Osteocyte (in vitro differentiated cells): ENCODE measurements around the gene PTPRD. TPM values are rescaled to one million over a fixed set of nuclear protein-coding genes. Genes with fewer than 3 reads are reported as not detected.

Experiments
- DNase-seq: peaks from one replicate; pipeline ENCODE4 v3.0.0; 2021; ENCODE audit warnings: mixed read lengths; ENCODE audit not compliant: unreplicated experiment; ENCODE audit errors: extremely low spot score
- H3K27ac Mint-ChIP-seq: one replicate; pipeline ENCODE4 v1.8.0; 2021; ENCODE audit warnings: mild to moderate bottlenecking, mixed read lengths; ENCODE audit not compliant: unreplicated experiment
- H3K27me3 Mint-ChIP-seq: one replicate; pipeline ENCODE4 v1.8.0; 2021; ENCODE audit warnings: mixed read lengths; ENCODE audit not compliant: unreplicated experiment
- H3K36me3 Mint-ChIP-seq: one replicate; pipeline ENCODE4 v1.8.0; 2021; ENCODE audit warnings: mixed read lengths; ENCODE audit not compliant: unreplicated experiment
- H3K4me1 Mint-ChIP-seq: one replicate; pipeline ENCODE4 v1.8.0; 2021; ENCODE audit warnings: mixed read lengths; ENCODE audit not compliant: unreplicated experiment
- H3K4me3 Mint-ChIP-seq: one replicate; pipeline ENCODE4 v1.8.0; 2021; ENCODE audit warnings: mild to moderate bottlenecking, moderate library complexity, mixed read lengths; ENCODE audit not compliant: unreplicated experiment
- H3K9me3 Mint-ChIP-seq: one replicate; pipeline ENCODE4 v1.8.0; 2021; ENCODE audit warnings: mixed read lengths; ENCODE audit not compliant: unreplicated experiment
- CTCF ChIP-seq: fragments of 200-600 bp; sonication (generic); IDR thresholded peaks from 2 replicates; pipeline ENCODE4 v1.5.0; 2021; ENCODE audit warnings: antibody characterized with exemption, mild to moderate bottlenecking, moderate library complexity
- total RNA-seq: library from RNA; stranded (reverse); gene quantifications from 2 replicates; pipeline ENCODE4 v1.2.1, GENCODE V29; 2021

Gene PTPRD
- total RNA-seq, 1 donor from 2014 or later, result 5.4 TPM

- no peak for TF ChIP-seq CTCF
- Mint-ChIP-seq H3K36me3 (no peaks in the 10 kb centered on the region), H3K4me1 (no peaks in the 10 kb centered on the region), H3K27ac (no peak overlapping the region), H3K4me3 (no peak overlapping the region), H3K27me3 (peaks cover 9% of the 10 kb centered on the region), H3K9me3 (no peaks in the 10 kb centered on the region)
- DNase-seq, result no peak
These were observed 508.0 kb downstream of the PTPRD start for GRCh38 chr9:10104774-10105173.

GRCh38 chr9:10095208-10095607, 517.6 kb downstream of the PTPRD start:
- no peak for TF ChIP-seq CTCF
- Mint-ChIP-seq H3K4me3 (no peak overlapping the region), H3K36me3 (no peaks in the 10 kb centered on the region), H3K27me3 (no peaks in the 10 kb centered on the region), H3K9me3 (no peaks in the 10 kb centered on the region), H3K4me1 (no peaks in the 10 kb centered on the region), H3K27ac (no peak overlapping the region)
- no peak for DNase-seq

- no peak overlapping the region for H3K4me3 Mint-ChIP-seq
- no peaks in the 10 kb centered on the region for H3K27me3 Mint-ChIP-seq
- H3K9me3 Mint-ChIP-seq, result no peaks in the 10 kb centered on the region
- H3K36me3 Mint-ChIP-seq, result no peaks in the 10 kb centered on the region
- no peaks in the 10 kb centered on the region for H3K4me1 Mint-ChIP-seq
- no peak for TF ChIP-seq CTCF
- no peak overlapping the region for H3K27ac Mint-ChIP-seq
- no peak for DNase-seq
These were observed 518.2 kb downstream of the PTPRD start for GRCh38 chr9:10094563-10094962.

GRCh38 chr9:10080012-10080411, 532.8 kb downstream of the PTPRD start:
- H3K9me3 Mint-ChIP-seq, result no peaks in the 10 kb centered on the region
- no peak overlapping the region for H3K4me3 Mint-ChIP-seq
- peaks cover 3% of the 10 kb centered on the region for H3K27me3 Mint-ChIP-seq
- no peak for DNase-seq
- H3K27ac Mint-ChIP-seq, result no peak overlapping the region
- no peaks in the 10 kb centered on the region for H3K4me1 Mint-ChIP-seq
- TF ChIP-seq CTCF, result no peak
- H3K36me3 Mint-ChIP-seq, result no peaks in the 10 kb centered on the region

- TF ChIP-seq CTCF, result no peak
- no peaks in the 10 kb centered on the region for H3K4me1 Mint-ChIP-seq
- H3K9me3 Mint-ChIP-seq, result no peaks in the 10 kb centered on the region
- H3K27me3 Mint-ChIP-seq, result peaks cover 3% of the 10 kb centered on the region
- H3K4me3 Mint-ChIP-seq, result no peak overlapping the region
- no peak for DNase-seq
- no peaks in the 10 kb centered on the region for H3K36me3 Mint-ChIP-seq
- H3K27ac Mint-ChIP-seq, result no peak overlapping the region
These were observed 533.4 kb downstream of the PTPRD start for GRCh38 chr9:10079284-10079964.
